T-cell (primary cell): Measurements from ENCODE around the gene KCNAB2. TPM values are rescaled to one million over a fixed set of nuclear protein-coding genes. Genes with fewer than 3 reads are reported as not detected.

ENCODE experiments used
- ATAC-seq, 4 experiments: fragments of 200-7000 bp in 3 of 4; fragments of 150-1000 bp in 1 of 4; cut with Tn5 transposase; replicated peaks in 1 of 4; 1 replicate in 3 of 4; 2 replicates in 1 of 4; pipeline ENCODE4 v1.10.0; 2021; ENCODE audit warnings: moderate library complexity in 3 of 4, mild to moderate bottlenecking in 2 of 4, moderate number of reproducible peaks in 1 of 4
- CTCF ChIA-PET, 2 donors: fragments of 300-600 bp; sonication (Branson Sonifier 250); formaldehyde crosslinking; loops; one replicate each; lab custom pipeline; 2022; ENCODE audit warnings: antibody characterized with exemption in 2 of 2; lab: Charles Lee
- POLR2A ChIA-PET, 2 donors: fragments of 300-600 bp; sonication (Branson Sonifier 250); formaldehyde crosslinking; loops; one replicate each; lab custom pipeline; 2022; ENCODE audit warnings: antibody characterized with exemption in 2 of 2; lab: Charles Lee
- DNase-seq, 35 experiments: peaks; one replicate each; pipeline versions ENCODE4 v3.0.0 to v3.0.0-alpha.2; 2013 to 2023
- H3K27ac ChIP-seq: one replicate; pipeline ENCODE4 v1.5.1; 2013; ENCODE audit warnings: low read length
- H3K27me3 ChIP-seq, 2 experiments: replicated peaks in 1 of 2; 1 replicate in 1 of 2; 2 replicates in 1 of 2; pipeline versions ENCODE4 v1.6.1 to v1.7.0; 2013; ENCODE audit warnings: low read length in 1 of 2, mixed read lengths in 1 of 2; ENCODE audit not compliant: control insufficient read depth in 2 of 2, insufficient read depth in 2 of 2; ENCODE audit errors: extremely low read depth in 1 of 2
- H3K36me3 ChIP-seq, 2 donors: 1 replicate in 1 of 2; 2 replicates in 1 of 2; pipeline versions ENCODE4 v1.6.1 to v1.7.0; 2013; ENCODE audit warnings: low read length in 1 of 2; ENCODE audit not compliant: control insufficient read depth in 2 of 2, insufficient read depth in 1 of 2; ENCODE audit errors: extremely low read depth in 1 of 2
- H3K4me1 ChIP-seq, 2 experiments: 1 replicate in 1 of 2; 2 replicates in 1 of 2; pipeline versions ENCODE4 v1.6.1 to v1.7.0; 2013; ENCODE audit warnings: low read length in 2 of 2, mixed read lengths in 1 of 2; ENCODE audit not compliant: insufficient read depth in 2 of 2, control insufficient read depth in 1 of 2; ENCODE audit errors: extremely low read depth in 1 of 2
- H3K4me3 ChIP-seq, 2 donors: 1 replicate in 1 of 2; 2 replicates in 1 of 2; pipeline versions ENCODE4 v1.5.1 to v1.7.0; 2013; ENCODE audit warnings: mild to moderate bottlenecking in 2 of 2, low read length in 1 of 2, moderate library complexity in 1 of 2; ENCODE audit not compliant: control insufficient read depth in 1 of 2; ENCODE audit errors: extremely low read depth in 1 of 2
- H3K9me3 ChIP-seq: 2 replicates; pipeline ENCODE4 v1.7.0; 2013
- H3K27ac Mint-ChIP-seq, 2 donors: one replicate each; pipeline ENCODE4 v1.8.0; 2020 to 2021; ENCODE audit warnings: mild to moderate bottlenecking in 2 of 2, mixed read lengths in 2 of 2
- H3K27me3 Mint-ChIP-seq, 2 donors: one replicate each; pipeline ENCODE4 v1.8.0; 2021 to 2022; ENCODE audit warnings: mixed read lengths in 2 of 2
- H3K36me3 Mint-ChIP-seq: one replicate; pipeline ENCODE4 v1.8.0; 2021; ENCODE audit warnings: mixed read lengths
- H3K4me1 Mint-ChIP-seq, 3 donors: one replicate each; pipeline ENCODE4 v1.8.0; 2020 to 2022; ENCODE audit warnings: mixed read lengths in 3 of 3, mild to moderate bottlenecking in 1 of 3
- H3K4me3 Mint-ChIP-seq, 3 donors: one replicate each; pipeline ENCODE4 v1.8.0; 2020 to 2022; ENCODE audit warnings: mild to moderate bottlenecking in 3 of 3, mixed read lengths in 3 of 3, moderate library complexity in 3 of 3
- H3K9me3 Mint-ChIP-seq, 3 donors: one replicate each; pipeline ENCODE4 v1.8.0; 2020 to 2022; ENCODE audit warnings: mixed read lengths in 3 of 3
- WGBS: methylation state at CpG from one replicate; pipeline ENCODE4 v1.1.5; 2013; ENCODE audit warnings: missing lambda C conversion rate; ENCODE audit not compliant: insufficient coverage; 5-methylcytosine and 5-hydroxymethylcytosine counted together
- total RNA-seq, 35 experiments: library from RNA in 6 of 35; stranded (reverse) in 6 of 35; fragments of 120-200 nt in 1 of 35; gene quantifications; one replicate each; pipeline versions ENCODE4 v1.2.1 to v1.2.4 and lab custom pipeline; 2013 to 2026

The KCNAB2 gene
- total RNA-seq, 5 donors from 2014 or later (not counting 1 experiment from before 2014, with no cell fraction given) = 181 to 270 (median 252) TPM

GRCh38 chr1:6126028-6126427 lies 80.3 kb downstream of the KCNAB2 start:
- WGBS = 79% methylated on average over 7 of the region's 13 CpGs
- peaks cover 0 to 5% (median 3%) of the 10 kb centered on the region in 3 donors for H3K4me1 Mint-ChIP-seq
- no peak overlapping the region for H3K27ac Mint-ChIP-seq
- ChIA-PET POLR2A (no interaction called here), CTCF (no interaction called here)
- ATAC-seq (no peak), DNase-seq (no peak)
- no peaks in the 10 kb centered on the region for H3K9me3 ChIP-seq
- H3K36me3 ChIP-seq = no peaks in the 10 kb centered on the region
- H3K4me3 Mint-ChIP-seq = no peak overlapping the region
- no peaks in the 10 kb centered on the region for H3K36me3 Mint-ChIP-seq
- H3K9me3 Mint-ChIP-seq = no peaks in the 10 kb centered on the region
- no peak overlapping the region for H3K27ac ChIP-seq
- H3K27me3 Mint-ChIP-seq = peaks cover 1 to 9% of the 10 kb centered on the region in 2 donors
- no peak overlapping the region for H3K4me3 ChIP-seq
- peaks cover 0 to 38% of the 10 kb centered on the region in 2 experiments for H3K27me3 ChIP-seq
- peaks cover 0 to 6% of the 10 kb centered on the region in 2 experiments for H3K4me1 ChIP-seq

- ATAC-seq (no peak), DNase-seq (no peak)
- Mint-ChIP-seq H3K4me3 (no peak overlapping the region), H3K9me3 (no peaks in the 10 kb centered on the region), H3K27ac (no peak overlapping the region), H3K27me3 (peaks cover 1 to 9% of the 10 kb centered on the region in 2 donors), H3K36me3 (no peaks in the 10 kb centered on the region), H3K4me1 (peaks cover 0 to 5% (median 3%) of the 10 kb centered on the region in 3 donors)
- Histone ChIP-seq H3K4me3 (no peak overlapping the region), H3K9me3 (no peaks in the 10 kb centered on the region), H3K27ac (no peak overlapping the region), H3K4me1 (peaks cover 0 to 6% of the 10 kb centered on the region in 2 experiments), H3K27me3 (peaks cover 0 to 40% of the 10 kb centered on the region in 2 experiments), H3K36me3 (no peaks in the 10 kb centered on the region)
- POLR2A ChIA-PET = no interaction called here
- 95% methylated on average over 16 of the region's 16 CpGs for WGBS
- CTCF ChIA-PET = interaction anchor here in 1 of 2 donors (0.6 kb wide), 1 partner anchor 725 kb away, joined by 10 read pairs; no protein-coding TSS in a partner anchor
Measured at GRCh38 chr1:6126521-6127067, 80.9 kb downstream of the KCNAB2 start.

- CTCF ChIA-PET = interaction anchor here in 1 of 2 donors (0.6 kb wide), 2 partner anchors 98 to 479 kb away, joined by 3 to 6 read pairs; no protein-coding TSS in a partner anchor
- H3K9me3 Mint-ChIP-seq = peaks cover 7 to 10% (median 8%) of the 10 kb centered on the region in 3 donors
- Histone ChIP-seq H3K9me3 (no peaks in the 10 kb centered on the region), H3K36me3 (no peaks in the 10 kb centered on the region), H3K27ac (no peak overlapping the region), H3K27me3 (peaks cover 0 to 42% of the 10 kb centered on the region in 2 experiments), H3K4me3 (no peak overlapping the region), H3K4me1 (peaks cover 0 to 6% of the 10 kb centered on the region in 2 experiments)
- no peak overlapping the region for H3K27ac Mint-ChIP-seq
- no peaks in the 10 kb centered on the region for H3K36me3 Mint-ChIP-seq
- POLR2A ChIA-PET = interaction anchor here (0.6 kb wide), 2 partner anchors 21 to 255 kb away, joined by 3 to 5 read pairs; no protein-coding TSS in a partner anchor
- peaks cover 1 to 9% of the 10 kb centered on the region in 2 donors for H3K27me3 Mint-ChIP-seq
- DNase-seq = peak; percentile 10 to 77 (median 61)
- ATAC-seq = peak; percentile 86 to 95 (median 87)
- 35% methylated on average over 30 of the region's 41 CpGs for WGBS
- H3K4me3 Mint-ChIP-seq = peak overlapping the region in 1 of 3 donors; percentile 36
- peaks cover 0 to 5% (median 3%) of the 10 kb centered on the region in 3 donors for H3K4me1 Mint-ChIP-seq
Measured at GRCh38 chr1:6127587-6128163, 82.0 kb downstream of the KCNAB2 start.

- peaks cover 0 to 49% of the 10 kb centered on the region in 2 experiments for H3K27me3 ChIP-seq
- H3K9me3 ChIP-seq = no peaks in the 10 kb centered on the region
- Mint-ChIP-seq H3K27ac (no peak overlapping the region), H3K36me3 (no peaks in the 10 kb centered on the region), H3K9me3 (peaks cover 7 to 11% (median 11%) of the 10 kb centered on the region in 3 donors), H3K27me3 (peaks cover 1 to 9% of the 10 kb centered on the region in 2 donors), H3K4me3 (peak overlapping the region in 1 of 3 donors; percentile 12), H3K4me1 (peaks cover 0 to 5% (median 3%) of the 10 kb centered on the region in 3 donors)
- ChIA-PET CTCF (interaction anchor here in 1 of 2 donors (0.6 kb wide), 1 partner anchor 478 kb away, joined by 3 read pairs; no protein-coding TSS in a partner anchor), POLR2A (no interaction called here)
- DNase-seq (no peak), ATAC-seq (peak in 2 of 4 experiments; percentile 5 to 6)
- H3K27ac ChIP-seq = no peak overlapping the region
- no peak overlapping the region for H3K4me3 ChIP-seq
- 95% methylated on average over 32 of the region's 34 CpGs for WGBS
- H3K4me1 ChIP-seq = peaks cover 0 to 6% of the 10 kb centered on the region in 2 experiments
- no peaks in the 10 kb centered on the region for H3K36me3 ChIP-seq
Measured at GRCh38 chr1:6128276-6129081, 82.8 kb downstream of the KCNAB2 start.

GRCh38 chr1:6129313-6129712 lies 83.6 kb downstream of the KCNAB2 start:
- Mint-ChIP-seq H3K36me3 (no peaks in the 10 kb centered on the region), H3K4me1 (peaks cover 0 to 5% (median 3%) of the 10 kb centered on the region in 3 donors), H3K4me3 (no peak overlapping the region), H3K27ac (no peak overlapping the region), H3K9me3 (peaks cover 7 to 11% (median 11%) of the 10 kb centered on the region in 3 donors), H3K27me3 (peaks cover 1 to 9% of the 10 kb centered on the region in 2 donors)
- Histone ChIP-seq H3K4me3 (no peak overlapping the region), H3K9me3 (no peaks in the 10 kb centered on the region), H3K4me1 (peaks cover 0 to 6% of the 10 kb centered on the region in 2 experiments), H3K36me3 (no peaks in the 10 kb centered on the region), H3K27ac (no peak overlapping the region), H3K27me3 (peaks cover 0 to 55% of the 10 kb centered on the region in 2 experiments)
- POLR2A ChIA-PET = no interaction called here
- CTCF ChIA-PET = no interaction called here
- WGBS = 73% methylated on average over 8 of the region's 9 CpGs
- ATAC-seq = no peak
- no peak for DNase-seq

GRCh38 chr1:6130036-6130435 lies 84.3 kb downstream of the KCNAB2 start:
- no peak overlapping the region for H3K27ac ChIP-seq
- no peak overlapping the region for H3K4me3 ChIP-seq
- POLR2A ChIA-PET = no interaction called here
- 83% methylated on average over 9 of the region's 11 CpGs for WGBS
- DNase-seq (no peak), ATAC-seq (no peak)
- no peaks in the 10 kb centered on the region for H3K9me3 ChIP-seq
- CTCF ChIA-PET = no interaction called here
- peaks cover 7 to 11% (median 11%) of the 10 kb centered on the region in 3 donors for H3K9me3 Mint-ChIP-seq
- no peak overlapping the region for H3K27ac Mint-ChIP-seq
- H3K4me1 ChIP-seq = peaks cover 0 to 6% of the 10 kb centered on the region in 2 experiments
- no peaks in the 10 kb centered on the region for H3K36me3 ChIP-seq
- peaks cover 1 to 9% of the 10 kb centered on the region in 2 donors for H3K27me3 Mint-ChIP-seq
- no peak overlapping the region for H3K4me3 Mint-ChIP-seq
- H3K27me3 ChIP-seq = peaks cover 0 to 61% of the 10 kb centered on the region in 2 experiments
- H3K4me1 Mint-ChIP-seq = peaks cover 0 to 5% (median 3%) of the 10 kb centered on the region in 3 donors
- no peaks in the 10 kb centered on the region for H3K36me3 Mint-ChIP-seq
